ENCODE data around the gene EPAS1.

DNA sequence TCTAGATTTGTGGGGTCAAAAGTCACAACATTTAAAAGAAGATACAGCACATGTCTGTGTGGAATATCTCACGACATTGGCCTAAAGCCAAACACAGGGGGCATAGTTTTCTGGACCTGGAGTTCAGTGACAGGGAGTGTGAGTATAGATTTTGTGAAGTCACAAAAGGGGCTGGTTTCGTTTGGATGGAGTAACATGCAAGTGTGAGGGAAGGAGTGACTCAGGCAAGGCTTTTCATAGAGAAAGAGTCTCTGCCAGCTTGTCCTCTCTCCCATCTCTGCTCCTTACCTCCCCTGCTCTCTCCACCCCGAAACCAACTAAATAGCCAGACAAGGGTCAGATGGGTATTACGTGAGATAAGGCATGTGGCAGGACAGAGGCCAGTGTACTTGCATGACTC lies 3.7 kb upstream of the EPAS1 start:
- TF ChIP-seq, protein P1, sequence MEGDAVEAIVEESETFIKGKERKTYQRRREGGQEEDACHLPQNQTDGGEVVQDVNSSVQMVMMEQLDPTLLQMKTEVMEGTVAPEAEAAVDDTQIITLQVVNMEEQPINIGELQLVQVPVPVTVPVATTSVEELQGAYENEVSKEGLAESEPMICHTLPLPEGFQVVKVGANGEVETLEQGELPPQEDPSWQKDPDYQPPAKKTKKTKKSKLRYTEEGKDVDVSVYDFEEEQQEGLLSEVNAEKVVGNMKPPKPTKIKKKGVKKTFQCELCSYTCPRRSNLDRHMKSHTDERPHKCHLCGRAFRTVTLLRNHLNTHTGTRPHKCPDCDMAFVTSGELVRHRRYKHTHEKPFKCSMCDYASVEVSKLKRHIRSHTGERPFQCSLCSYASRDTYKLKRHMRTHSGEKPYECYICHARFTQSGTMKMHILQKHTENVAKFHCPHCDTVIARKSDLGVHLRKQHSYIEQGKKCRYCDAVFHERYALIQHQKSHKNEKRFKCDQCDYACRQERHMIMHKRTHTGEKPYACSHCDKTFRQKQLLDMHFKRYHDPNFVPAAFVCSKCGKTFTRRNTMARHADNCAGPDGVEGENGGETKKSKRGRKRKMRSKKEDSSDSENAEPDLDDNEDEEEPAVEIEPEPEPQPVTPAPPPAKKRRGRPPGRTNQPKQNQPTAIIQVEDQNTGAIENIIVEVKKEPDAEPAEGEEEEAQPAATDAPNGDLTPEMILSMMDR (IDR thresholded peaks at IDR 0.05): no peak
- TF ChIP-seq POLR2A (IDR thresholded peaks at IDR 0.05): no peak
